Activated CD4-positive, alpha-beta T cell treated with anti-CD3 and anti-CD28 coated beads, Interleukin-2, amount 10 ng/mL, durations not matched to agents 7 days and 5 days (primary cell): ENCODE measurements around the gene KRT3. TPM values are rescaled to one million over a fixed set of nuclear protein-coding genes. Genes with fewer than 3 reads are reported as not detected.

Source experiments
- total RNA-seq, 2 experiments: library from RNA; stranded (reverse); gene quantifications; one replicate each; pipeline ENCODE4 v1.2.3, GENCODE V29; 2021

KRT3 gene
- total RNA-seq, 2 experiments from 2014 or later = not detected

Other genes with a start within 250 kb of the KRT3 start
- gene KRT71, start 243.0 kb downstream of the KRT3 start, total RNA-seq = not detected
- gene KRT74, start 222.3 kb downstream of the KRT3 start, total RNA-seq = under 1 TPM; 0.15 TPM
- gene KRT72, start 194.7 kb downstream of the KRT3 start, total RNA-seq = 10 to 100 TPM; 12.3 to 13.0 TPM
- 1 to 10 TPM; 8.2 to 8.6 TPM for gene KRT73, start 177.6 kb downstream of the KRT3 start, total RNA-seq
- gene KRT2, start 143.9 kb downstream of the KRT3 start, total RNA-seq = under 1 TPM; 0.10 TPM
- under 1 TPM; 0.33 to 0.60 TPM for gene KRT1, start 115.7 kb downstream of the KRT3 start, total RNA-seq
- gene KRT77, start 92.6 kb downstream of the KRT3 start, total RNA-seq = not detected
- not detected for gene KRT76, start 18.8 kb downstream of the KRT3 start, total RNA-seq
- gene KRT4, start 18.0 kb upstream of the KRT3 start, total RNA-seq = not detected
- gene KRT79, start 38.2 kb upstream of the KRT3 start, total RNA-seq = not detected
- not detected for gene KRT78, start 52.9 kb upstream of the KRT3 start, total RNA-seq
- under 1 TPM; 0.15 to 0.57 TPM for gene KRT8, start 109.0 kb upstream of the KRT3 start, total RNA-seq
- 1 to 10 TPM in 1 of 2 experiments, under 1 TPM in 1; 0.65 to 1.3 TPM for gene KRT18, start 153.0 kb upstream of the KRT3 start, total RNA-seq
- 100 to 1,000 TPM; 385 to 474 TPM for gene EIF4B, start 210.3 kb upstream of the KRT3 start, total RNA-seq